Smooth muscle cell (in vitro differentiated cells): ENCODE results near the gene TUBGCP3. TPM values are rescaled to one million over a fixed set of nuclear protein-coding genes. Genes with fewer than 3 reads are reported as not detected.

ENCODE experiments used
- DNase-seq: peaks from one replicate; lab custom pipeline; 2025; ENCODE audit not compliant: unreplicated experiment; lab: John Stamatoyannopoulos, UW
- H2AFZ ChIP-seq: fragments of 200-600 bp; sonication (generic); 2 replicates; pipeline ENCODE4 v1.6.0; 2016; ENCODE audit warnings: antibody characterized with exemption, low read depth, mild to moderate bottlenecking
- H3F3A ChIP-seq: fragments of 200-600 bp; sonication (generic); 2 replicates; pipeline ENCODE4 v1.6.0; 2017; ENCODE audit warnings: antibody characterized with exemption, low read depth
- H3K27ac ChIP-seq: fragments of 200-600 bp; sonication (generic); 2 replicates; pipeline ENCODE4 v1.5.1; 2016; ENCODE audit warnings: low read depth, mild to moderate bottlenecking
- H3K27me3 ChIP-seq: fragments of 200-600 bp; sonication (generic); 2 replicates; pipeline ENCODE4 v1.6.1; 2016; ENCODE audit warnings: low read depth, mild to moderate bottlenecking
- H3K36me3 ChIP-seq: fragments of 200-600 bp; sonication (generic); 2 replicates; pipeline ENCODE4 v1.5.1; 2016; ENCODE audit warnings: low read depth
- H3K4me1 ChIP-seq: fragments of 200-600 bp; sonication (generic); 2 replicates; pipeline ENCODE4 v1.5.1; 2016; ENCODE audit warnings: low read depth
- H3K4me2 ChIP-seq: fragments of 200-600 bp; sonication (generic); 2 replicates; pipeline ENCODE4 v1.6.0; 2016; ENCODE audit warnings: mild to moderate bottlenecking
- H3K4me3 ChIP-seq: fragments of 200-600 bp; sonication (generic); 2 replicates; pipeline ENCODE4 v1.5.1; 2016; ENCODE audit warnings: mild to moderate bottlenecking
- H3K79me2 ChIP-seq: fragments of 200-600 bp; sonication (generic); 2 replicates; pipeline ENCODE4 v1.6.0; 2016; ENCODE audit warnings: low read depth, mild to moderate bottlenecking
- H3K9ac ChIP-seq: fragments of 200-600 bp; sonication (generic); 2 replicates; pipeline ENCODE4 v1.6.0; 2016; ENCODE audit warnings: low read depth
- H3K9me3 ChIP-seq: fragments of 200-600 bp; sonication (generic); replicated peaks from 2 replicates; pipeline ENCODE4 v1.5.1; 2016; ENCODE audit warnings: low read depth
- H4K20me1 ChIP-seq: fragments of 200-600 bp; sonication (generic); 2 replicates; pipeline ENCODE4 v1.6.0; 2016; ENCODE audit warnings: low read depth
- WGBS: methylation state at CpG from one replicate; pipeline ENCODE4 v1.1.7; 2016; ENCODE audit warnings: low lambda C conversion rate; 5-methylcytosine and 5-hydroxymethylcytosine counted together
- polyA plus RNA-seq: library from polyadenylated mRNA; unstranded; fragments of >200 nt; fragmentation: Nextera tagmentation; extraction: Ambion mirVana; gene quantifications from 2 replicates; pipeline ENCODE4 v1.2.1, GENCODE V29; 2016
- total RNA-seq: library from RNA; depleted of rRNA; stranded (reverse); fragments of >200 nt; gene quantifications from 2 replicates; pipeline ENCODE4 v1.2.3, GENCODE V29; 2014
- TF ChIP-seq, protein P1 (sequence below): fragments of 200-600 bp; sonication (generic); IDR thresholded peaks from 2 replicates; pipeline ENCODE4 v1.5.1; 2017; ENCODE audit warnings: borderline replicate concordance, mild to moderate bottlenecking, antibody characterized with exemption; ENCODE audit not compliant: insufficient read depth, poor library complexity, severe bottlenecking

TUBGCP3 gene
- total and polyA plus RNA-seq, 2 experiments from 2014 or later, result 9.4 to 12.4 TPM

DNA sequence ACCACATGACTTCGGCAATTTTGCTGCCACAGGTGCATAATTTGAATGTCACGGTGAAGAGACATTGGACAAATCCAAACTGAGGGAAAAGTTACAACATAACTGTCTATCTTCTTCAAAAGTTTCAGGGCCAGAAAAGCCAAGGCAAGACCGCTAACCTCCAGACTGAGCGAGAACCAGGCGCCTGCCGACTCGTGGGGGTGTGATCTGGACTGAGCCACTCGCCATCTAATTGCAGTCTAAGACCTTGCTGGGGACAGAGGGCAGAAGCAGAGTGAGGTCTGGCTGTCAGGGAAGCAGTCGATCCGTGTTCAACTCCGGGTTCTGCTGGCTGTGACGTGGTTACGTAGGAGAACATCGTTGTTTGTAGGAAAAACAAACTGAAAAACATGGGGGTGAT lies 123.2 kb downstream of the TUBGCP3 start:
- H3F3A ChIP-seq, result no peaks in the 10 kb centered on the region
- TF ChIP-seq, protein P1, sequence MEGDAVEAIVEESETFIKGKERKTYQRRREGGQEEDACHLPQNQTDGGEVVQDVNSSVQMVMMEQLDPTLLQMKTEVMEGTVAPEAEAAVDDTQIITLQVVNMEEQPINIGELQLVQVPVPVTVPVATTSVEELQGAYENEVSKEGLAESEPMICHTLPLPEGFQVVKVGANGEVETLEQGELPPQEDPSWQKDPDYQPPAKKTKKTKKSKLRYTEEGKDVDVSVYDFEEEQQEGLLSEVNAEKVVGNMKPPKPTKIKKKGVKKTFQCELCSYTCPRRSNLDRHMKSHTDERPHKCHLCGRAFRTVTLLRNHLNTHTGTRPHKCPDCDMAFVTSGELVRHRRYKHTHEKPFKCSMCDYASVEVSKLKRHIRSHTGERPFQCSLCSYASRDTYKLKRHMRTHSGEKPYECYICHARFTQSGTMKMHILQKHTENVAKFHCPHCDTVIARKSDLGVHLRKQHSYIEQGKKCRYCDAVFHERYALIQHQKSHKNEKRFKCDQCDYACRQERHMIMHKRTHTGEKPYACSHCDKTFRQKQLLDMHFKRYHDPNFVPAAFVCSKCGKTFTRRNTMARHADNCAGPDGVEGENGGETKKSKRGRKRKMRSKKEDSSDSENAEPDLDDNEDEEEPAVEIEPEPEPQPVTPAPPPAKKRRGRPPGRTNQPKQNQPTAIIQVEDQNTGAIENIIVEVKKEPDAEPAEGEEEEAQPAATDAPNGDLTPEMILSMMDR, result no peak
- no peak overlapping the region for H3K27ac ChIP-seq
- H3K4me2 ChIP-seq, result no peak overlapping the region
- no peak overlapping the region for H2AFZ ChIP-seq
- no peak overlapping the region for H3K4me3 ChIP-seq
- H4K20me1 ChIP-seq, result no peaks in the 10 kb centered on the region
- H3K79me2 ChIP-seq, result no peaks in the 10 kb centered on the region
- 93% methylated on average over 14 of the region's 14 CpGs for WGBS
- H3K36me3 ChIP-seq, result no peaks in the 10 kb centered on the region
- no peaks in the 10 kb centered on the region for H3K27me3 ChIP-seq
- H3K9me3 ChIP-seq, result no peaks in the 10 kb centered on the region
- DNase-seq, result no peak
- no peaks in the 10 kb centered on the region for H3K4me1 ChIP-seq
- H3K9ac ChIP-seq, result no peak overlapping the region

DNA sequence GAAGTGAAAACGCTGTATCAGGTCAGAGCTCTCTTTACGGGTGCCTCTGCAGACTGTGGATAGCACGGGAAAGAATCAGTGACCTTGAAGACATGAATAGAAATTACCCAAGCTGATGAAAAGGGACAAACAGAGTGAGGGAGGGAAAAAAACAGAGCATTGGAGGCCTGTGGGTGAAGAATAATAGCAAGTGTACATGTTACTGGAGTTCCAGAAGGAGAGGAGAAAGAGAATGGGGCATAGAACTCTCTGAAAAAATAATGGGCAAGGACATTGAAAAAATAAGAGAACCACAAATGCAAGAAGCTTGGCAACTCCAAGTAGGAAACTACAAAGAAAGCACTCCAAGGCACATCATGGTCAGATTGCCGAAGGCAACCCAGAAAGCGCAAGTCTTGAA lies 125.5 kb downstream of the TUBGCP3 start:
- H3K36me3 ChIP-seq, result no peaks in the 10 kb centered on the region
- no peak overlapping the region for H3K9ac ChIP-seq
- TF ChIP-seq, protein P1, result no peak
- no peaks in the 10 kb centered on the region for H4K20me1 ChIP-seq
- H3K4me1 ChIP-seq, result no peaks in the 10 kb centered on the region
- H3K4me2 ChIP-seq, result no peak overlapping the region
- no peak overlapping the region for H2AFZ ChIP-seq
- H3K4me3 ChIP-seq, result no peak overlapping the region
- no peaks in the 10 kb centered on the region for H3K27me3 ChIP-seq
- H3K79me2 ChIP-seq, result no peaks in the 10 kb centered on the region
- H3K27ac ChIP-seq, result no peak overlapping the region
- DNase-seq, result no peak
- no peaks in the 10 kb centered on the region for H3K9me3 ChIP-seq
- 91% methylated on average over 5 of the region's 5 CpGs for WGBS
- no peaks in the 10 kb centered on the region for H3F3A ChIP-seq

DNA sequence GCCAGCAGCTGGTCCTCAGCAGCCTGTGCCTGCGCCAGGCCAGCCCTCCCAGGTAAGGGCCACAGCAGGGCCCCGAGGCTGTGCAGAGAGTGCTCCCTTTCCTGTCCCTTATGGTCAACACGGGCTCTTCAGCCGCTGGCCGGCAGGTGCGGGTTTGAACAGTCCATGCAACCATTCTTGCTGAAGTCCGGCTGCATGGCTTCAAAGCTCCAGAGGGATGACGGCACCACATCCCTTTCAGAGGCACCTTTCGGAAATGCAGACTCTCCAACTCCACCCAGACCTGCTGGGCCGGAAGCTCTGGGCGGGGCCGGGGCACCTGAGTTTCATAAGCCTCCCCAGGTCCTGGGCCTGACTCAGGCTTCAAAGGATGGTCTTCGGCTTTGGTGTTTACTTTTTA lies 130.5 kb downstream of the TUBGCP3 start:
- Histone ChIP-seq H3K4me1 (no peaks in the 10 kb centered on the region), H3K9me3 (no peaks in the 10 kb centered on the region), H3K27me3 (no peaks in the 10 kb centered on the region), H3F3A (no peaks in the 10 kb centered on the region), H3K4me2 (no peak overlapping the region), H3K79me2 (no peaks in the 10 kb centered on the region), H4K20me1 (no peaks in the 10 kb centered on the region), H2AFZ (no peak overlapping the region), H3K4me3 (no peak overlapping the region), H3K36me3 (no peaks in the 10 kb centered on the region), H3K9ac (no peak overlapping the region), H3K27ac (no peak overlapping the region)
- TF ChIP-seq, protein P1, result no peak
- no peak for DNase-seq
- 90% methylated on average over 13 of the region's 13 CpGs for WGBS

DNA sequence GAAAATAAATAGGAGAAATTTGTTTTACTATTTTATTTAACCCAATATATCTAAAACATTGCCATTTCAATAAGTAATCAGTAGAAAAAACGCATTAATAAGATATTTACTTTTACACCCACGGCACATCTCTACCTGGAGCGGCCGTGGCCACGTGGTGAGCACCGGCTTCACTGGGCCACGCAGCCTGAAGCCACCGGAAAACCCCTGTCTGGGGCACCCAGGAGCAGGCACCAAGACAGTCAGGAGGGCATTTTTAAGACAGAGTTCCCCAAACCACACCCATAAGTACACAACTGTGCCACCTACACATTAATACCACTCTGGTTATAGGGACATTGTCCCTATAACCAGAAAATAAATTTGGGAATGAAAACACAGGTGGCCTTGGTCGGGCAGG lies 130.9 kb downstream of the TUBGCP3 start:
- Histone ChIP-seq H4K20me1 (no peaks in the 10 kb centered on the region), H3K4me3 (no peak overlapping the region), H3F3A (no peaks in the 10 kb centered on the region), H3K36me3 (no peaks in the 10 kb centered on the region), H2AFZ (no peak overlapping the region), H3K79me2 (no peaks in the 10 kb centered on the region), H3K9me3 (no peaks in the 10 kb centered on the region), H3K4me1 (no peaks in the 10 kb centered on the region), H3K27me3 (no peaks in the 10 kb centered on the region), H3K27ac (no peak overlapping the region), H3K4me2 (no peak overlapping the region), H3K9ac (no peak overlapping the region)
- no peak for DNase-seq
- WGBS, result 95% methylated on average over 9 of the region's 9 CpGs
- TF ChIP-seq, protein P1, result no peak
